ENCODE data around the gene PTPRM. TPM values are rescaled to one million over a fixed set of nuclear protein-coding genes. Genes with fewer than 3 reads are reported as not detected.

PTPRM gene
- total RNA-seq, 1 experiment from 2014 or later: 11.1 TPM

DNA sequence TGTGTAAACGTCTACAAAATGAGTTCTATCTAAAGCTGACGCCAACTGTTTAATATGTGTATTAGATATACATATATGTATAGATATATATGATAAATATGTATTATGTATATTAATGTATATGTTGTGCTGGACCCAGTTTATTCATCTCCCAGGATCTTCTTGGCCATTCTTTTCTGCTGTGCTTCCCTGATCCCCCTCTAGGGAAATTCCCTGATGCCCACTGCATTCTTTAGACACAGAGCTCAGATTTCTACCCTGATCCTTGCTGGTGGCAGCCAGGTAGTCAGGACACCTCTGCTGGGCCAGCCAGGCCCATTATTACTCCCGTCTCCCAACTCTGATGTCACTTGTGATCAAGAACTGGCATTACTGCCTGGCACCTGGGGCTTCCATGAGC, 292.0 kb downstream of the PTPRM start (continued):
- TF ChIP-seq, protein P1, sequence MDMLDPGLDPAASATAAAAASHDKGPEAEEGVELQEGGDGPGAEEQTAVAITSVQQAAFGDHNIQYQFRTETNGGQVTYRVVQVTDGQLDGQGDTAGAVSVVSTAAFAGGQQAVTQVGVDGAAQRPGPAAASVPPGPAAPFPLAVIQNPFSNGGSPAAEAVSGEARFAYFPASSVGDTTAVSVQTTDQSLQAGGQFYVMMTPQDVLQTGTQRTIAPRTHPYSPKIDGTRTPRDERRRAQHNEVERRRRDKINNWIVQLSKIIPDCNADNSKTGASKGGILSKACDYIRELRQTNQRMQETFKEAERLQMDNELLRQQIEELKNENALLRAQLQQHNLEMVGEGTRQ (CRISPR knock-in tag; IDR thresholded peaks at IDR 0.05): no peak
- TF ChIP-seq, protein P2, sequence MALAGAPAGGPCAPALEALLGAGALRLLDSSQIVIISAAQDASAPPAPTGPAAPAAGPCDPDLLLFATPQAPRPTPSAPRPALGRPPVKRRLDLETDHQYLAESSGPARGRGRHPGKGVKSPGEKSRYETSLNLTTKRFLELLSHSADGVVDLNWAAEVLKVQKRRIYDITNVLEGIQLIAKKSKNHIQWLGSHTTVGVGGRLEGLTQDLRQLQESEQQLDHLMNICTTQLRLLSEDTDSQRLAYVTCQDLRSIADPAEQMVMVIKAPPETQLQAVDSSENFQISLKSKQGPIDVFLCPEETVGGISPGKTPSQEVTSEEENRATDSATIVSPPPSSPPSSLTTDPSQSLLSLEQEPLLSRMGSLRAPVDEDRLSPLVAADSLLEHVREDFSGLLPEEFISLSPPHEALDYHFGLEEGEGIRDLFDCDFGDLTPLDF (CRISPR knock-in tag; IDR thresholded peaks at IDR 0.05): no peak
- TF ChIP-seq NR3C1 (CRISPR knock-in tag; conservative IDR thresholded peaks at IDR 0.05; ENCODE audit: low read depth) (no peak), ZNF121 (CRISPR knock-in tag; IDR thresholded peaks at IDR 0.05) (no peak)
- TF ChIP-seq, protein P3, sequence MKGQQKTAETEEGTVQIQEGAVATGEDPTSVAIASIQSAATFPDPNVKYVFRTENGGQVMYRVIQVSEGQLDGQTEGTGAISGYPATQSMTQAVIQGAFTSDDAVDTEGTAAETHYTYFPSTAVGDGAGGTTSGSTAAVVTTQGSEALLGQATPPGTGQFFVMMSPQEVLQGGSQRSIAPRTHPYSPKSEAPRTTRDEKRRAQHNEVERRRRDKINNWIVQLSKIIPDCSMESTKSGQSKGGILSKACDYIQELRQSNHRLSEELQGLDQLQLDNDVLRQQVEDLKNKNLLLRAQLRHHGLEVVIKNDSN (CRISPR knock-in tag; IDR thresholded peaks at IDR 0.05): no peak

GRCh38 chr18:7870266-7870665, 303.1 kb downstream of the PTPRM start:
- H3K4me1 Mint-ChIP-seq: peaks cover 6% of the 10 kb centered on the region; the same call in 1 of the 2 replicates
- ATAC-seq (no peak), DNase-seq (ENCODE audit: low spot score) (no peak)
- ChIA-PET CTCF (interaction anchor here (1.0 kb wide), 1 partner anchor 80 kb away, joined by 4 read pairs; no protein-coding TSS in a partner anchor), POLR2A (no interaction called here)
- peaks cover 34% of the 10 kb centered on the region for H3K9me3 Mint-ChIP-seq
- H3K27ac Mint-ChIP-seq: no peak overlapping the region
- TF ChIP-seq, protein P4, sequence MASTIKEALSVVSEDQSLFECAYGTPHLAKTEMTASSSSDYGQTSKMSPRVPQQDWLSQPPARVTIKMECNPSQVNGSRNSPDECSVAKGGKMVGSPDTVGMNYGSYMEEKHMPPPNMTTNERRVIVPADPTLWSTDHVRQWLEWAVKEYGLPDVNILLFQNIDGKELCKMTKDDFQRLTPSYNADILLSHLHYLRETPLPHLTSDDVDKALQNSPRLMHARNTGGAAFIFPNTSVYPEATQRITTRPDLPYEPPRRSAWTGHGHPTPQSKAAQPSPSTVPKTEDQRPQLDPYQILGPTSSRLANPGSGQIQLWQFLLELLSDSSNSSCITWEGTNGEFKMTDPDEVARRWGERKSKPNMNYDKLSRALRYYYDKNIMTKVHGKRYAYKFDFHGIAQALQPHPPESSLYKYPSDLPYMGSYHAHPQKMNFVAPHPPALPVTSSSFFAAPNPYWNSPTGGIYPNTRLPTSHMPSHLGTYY (CRISPR knock-in tag; IDR thresholded peaks at IDR 0.05): no peak
- TF ChIP-seq ATF1 (CRISPR knock-in tag; IDR thresholded peaks at IDR 0.05): no peak
- no peak for TF ChIP-seq EMX1 (CRISPR knock-in tag; IDR thresholded peaks at IDR 0.05)
- TF ChIP-seq GABPB1 (CRISPR knock-in tag; IDR thresholded peaks at IDR 0.05): no peak
- no peak for TF ChIP-seq CDX4 (CRISPR knock-in tag; IDR thresholded peaks at IDR 0.05; ENCODE audit: borderline replicate concordance)
- no peak for TF ChIP-seq CREB1 (CRISPR knock-in tag; IDR thresholded peaks at IDR 0.05)
- TF ChIP-seq ZBTB21 (CRISPR knock-in tag; IDR thresholded peaks at IDR 0.05; ENCODE audit: borderline replicate concordance): no peak
- no peak for TF ChIP-seq ARID4B (CRISPR knock-in tag; IDR thresholded peaks at IDR 0.05; ENCODE audit: borderline replicate concordance)
- H3K4me3 Mint-ChIP-seq: no peak overlapping the region
- H3K27me3 Mint-ChIP-seq (ENCODE audit: low read depth): no peaks in the 10 kb centered on the region
- peaks cover 3% of the 10 kb centered on the region; the same call in 1 of the 2 replicates for H3K36me3 Mint-ChIP-seq

DNA sequence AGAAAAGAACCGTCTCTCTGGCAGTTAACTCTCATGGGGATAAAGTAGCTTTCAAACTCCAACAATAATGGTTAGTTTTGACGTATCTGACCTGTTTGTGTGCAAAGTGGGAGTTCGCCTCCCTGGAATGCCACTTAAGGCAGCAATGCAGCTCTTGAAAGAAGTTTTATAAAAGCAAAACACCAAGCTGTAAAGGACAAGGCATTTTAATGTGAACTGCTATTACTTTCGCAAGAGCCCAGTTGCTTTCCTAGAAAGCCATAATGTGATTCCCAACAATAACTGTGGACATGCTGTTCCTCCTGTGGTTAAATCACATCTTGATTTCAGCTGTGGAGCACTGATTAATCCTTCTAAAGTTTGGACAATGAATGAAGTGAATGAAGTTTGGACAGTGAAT, 303.7 kb downstream of the PTPRM start:
- Mint-ChIP-seq H3K36me3 (peaks cover 3% of the 10 kb centered on the region; the same call in 1 of the 2 replicates), H3K4me3 (no peak overlapping the region), H3K9me3 (peaks cover 34% of the 10 kb centered on the region), H3K27me3 (ENCODE audit: low read depth) (no peaks in the 10 kb centered on the region), H3K4me1 (peaks cover 6% of the 10 kb centered on the region; the same call in 1 of the 2 replicates), H3K27ac (no peak overlapping the region)
- TF ChIP-seq GRHL2 (CRISPR knock-in tag; IDR thresholded peaks at IDR 0.05; ENCODE audit: insufficient replicate concordance, severe bottlenecking): no peak
- no peak for TF ChIP-seq SMAD3 (CRISPR knock-in tag; IDR thresholded peaks at IDR 0.05; ENCODE audit: borderline replicate concordance)
- no peak for TF ChIP-seq ARID4B (CRISPR knock-in tag; IDR thresholded peaks at IDR 0.05; ENCODE audit: borderline replicate concordance)
- TF ChIP-seq MYBL2 (CRISPR knock-in tag; IDR thresholded peaks at IDR 0.05): no peak
- ChIA-PET POLR2A (no interaction called here), CTCF (interaction anchor here (1.0 kb wide), 1 partner anchor 81 kb away, joined by 4 read pairs; no protein-coding TSS in a partner anchor)
- ATAC-seq (no peak), DNase-seq (ENCODE audit: low spot score) (no peak)
